Measurements from ENCODE around the gene IL1F10. TPM values are rescaled to one million over a fixed set of nuclear protein-coding genes. Genes with fewer than 3 reads are reported as not detected.

Gene IL1F10
- total and polyA plus RNA-seq, 2 of the 8 experiments (the other 6 are each of a cell fraction or from before 2014, with no cell fraction given) = not detected

DNA sequence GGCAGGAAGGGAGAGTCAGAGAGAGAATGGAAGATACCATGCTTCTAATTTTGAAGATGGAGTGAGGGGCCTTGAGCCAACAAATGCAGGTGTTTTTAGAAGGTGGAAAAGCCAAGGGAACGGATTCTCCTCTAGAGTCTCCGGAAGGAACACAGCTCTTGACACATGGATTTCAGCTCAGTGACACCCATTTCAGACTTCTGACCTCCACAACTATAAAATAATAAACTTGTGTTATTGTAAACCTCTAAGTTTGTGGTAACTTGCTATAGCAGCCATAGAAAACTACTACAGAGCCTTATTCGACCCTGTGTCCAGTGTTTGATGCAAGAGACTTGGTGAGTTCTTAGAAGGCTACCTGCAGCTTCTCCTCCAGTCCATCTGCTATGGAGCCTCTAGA is 7.8 kb downstream of the IL1F10 start:
- no peak overlapping the region for H2BK12ac ChIP-seq (ENCODE audit: low read depth, low read length)
- no peak overlapping the region for H4K8ac ChIP-seq (ENCODE audit: extremely low read depth, insufficient read depth, low read length)
- no peak overlapping the region for H3K4me2 ChIP-seq (ENCODE audit: insufficient read depth in 1 of 2, low read depth in 2 of 2, low read length in 2 of 2)
- H3K27ac ChIP-seq (ENCODE audit: low read depth, low read length) = no peak overlapping the region
- H2AFZ ChIP-seq (ENCODE audit: low read length) = no peak overlapping the region
- no peaks in the 10 kb centered on the region for H4K20me1 ChIP-seq (replicated peaks in 1 of 2; ENCODE audit: control insufficient read depth in 1 of 2, insufficient read depth in 2 of 2, low read length in 2 of 2)
- H3K79me2 ChIP-seq (ENCODE audit: control insufficient read depth in 1 of 2, insufficient read depth in 2 of 2, low read length in 2 of 2) = no peaks in the 10 kb centered on the region
- H3K56ac ChIP-seq (replicated peaks; ENCODE audit: insufficient read length, low read depth, low read length) = no peak overlapping the region
- no peak overlapping the region for H2BK15ac ChIP-seq (ENCODE audit: low read length)
- H4K91ac ChIP-seq (replicated peaks; ENCODE audit: insufficient read length, low read length) = no peak overlapping the region
- no peaks in the 10 kb centered on the region for H3K36me3 ChIP-seq (ENCODE audit: control insufficient read depth in 2 of 4, insufficient read depth in 4 of 4, low read length in 3 of 4)
- H2BK5ac ChIP-seq (ENCODE audit: low read depth, low read length) = no peak overlapping the region
- CTCF ChIA-PET (ENCODE audit: partially characterized antibody) = interaction anchor here (0.9 to 11.0 kb wide), 5 partner anchors 11 to 315 kb away, joined by 3 to 159 read pairs (median 6); no protein-coding TSS in a partner anchor
- H3K9ac ChIP-seq (replicated peaks in 1 of 4; ENCODE audit: extremely low read depth in 1 of 4, low read depth in 3 of 4, low read length in 3 of 4) = 0 out of 7 replicates have a peak overlapping the region, but pooled peaks of 1 of the 4 experiments have one; percentile 9
- H3K23ac ChIP-seq (ENCODE audit: insufficient read length) = no peak overlapping the region
- WGBS, 2 experiments (ENCODE audit: extremely low coverage in 1 of 2, insufficient coverage in 1 of 2, insufficient read length in 1 of 2, insufficient replicate concordance in 2 of 2, low coverage in 1 of 2, low lambda C conversion rate in 2 of 2, missing lambda C conversion rate in 1 of 2) = 93% methylated on average over 3 of the region's 3 CpGs; no CpG with 5 or more reads in 1 of the 2 experiments
- no peaks in the 10 kb centered on the region for H3K79me1 ChIP-seq (ENCODE audit: low read depth, low read length)
- no peak overlapping the region for H3K4me3 ChIP-seq (ENCODE audit: extremely low read depth in 1 of 4, insufficient read depth in 2 of 4, low read depth in 3 of 4, low read length in 4 of 4)
- H2AK5ac ChIP-seq (ENCODE audit: low read depth, low read length) = no peak overlapping the region
- POLR2A ChIA-PET (ENCODE audit: partially characterized antibody) = interaction anchor here (0.6 kb wide), 1 partner anchor 23 kb away, joined by 3 read pairs; the partner anchor contains the start of gene IL36B
- H3K9me3 ChIP-seq (ENCODE audit: insufficient read depth in 2 of 2, low read depth in 1 of 2, low read length in 1 of 2) = no peaks in the 10 kb centered on the region
- no peak for FAIRE-seq
- H3K23me2 ChIP-seq (ENCODE audit: low read depth, low read length) = no peaks in the 10 kb centered on the region
- H2BK20ac ChIP-seq (ENCODE audit: low read length) = no peak overlapping the region
- H3K27me3 ChIP-seq (replicated peaks in 1 of 4; ENCODE audit: control insufficient read depth in 3 of 4, extremely low read depth in 1 of 4, insufficient read depth in 3 of 4, low read length in 3 of 4) = no peaks in the 10 kb centered on the region
- no peak for DNase-seq (ENCODE audit: low read depth in 1 of 2, low spot score in 2 of 2)
- H3K14ac ChIP-seq (ENCODE audit: insufficient read length) = no peak overlapping the region
- no peak overlapping the region for H3K18ac ChIP-seq (ENCODE audit: extremely low read depth, low read length)
- H4K5ac ChIP-seq (ENCODE audit: insufficient read length, low read depth, low read length) = no peak overlapping the region
- peaks cover 0 to 2% (median 0%) of the 10 kb centered on the region in 4 experiments; a peak in 1 of 7 replicates for H3K4me1 ChIP-seq (replicated peaks in 1 of 4; ENCODE audit: control insufficient read depth in 3 of 4, insufficient read depth in 4 of 4, low read length in 3 of 4)
- no peak overlapping the region for H2BK120ac ChIP-seq (replicated peaks; ENCODE audit: low read depth, low read length)
- H3K4ac ChIP-seq (replicated peaks; ENCODE audit: insufficient read length, low read depth, low read length) = no peak overlapping the region
- no peak for TF ChIP-seq CTBP2 (IDR thresholded peaks at IDR 0.05; ENCODE audit: borderline replicate concordance, insufficient read depth, insufficient read length, low read length)
- TF ChIP-seq CEBPB (IDR thresholded peaks at IDR 0.05; ENCODE audit: low read depth, low read length) = no peak
- TF ChIP-seq USF2 (IDR thresholded peaks at IDR 0.05; ENCODE audit: low read length) = no peak
- TF ChIP-seq KDM4A (IDR thresholded peaks at IDR 0.05; ENCODE audit: low read depth, low read length, severe bottlenecking) = no peak
- TF ChIP-seq SUZ12 (IDR thresholded peaks at IDR 0.05; ENCODE audit: low read length) = no peak
- no peak for TF ChIP-seq HDAC6 (IDR thresholded peaks at IDR 0.05; ENCODE audit: low read depth, low read length)
- no peak for TF ChIP-seq RAD21 (IDR thresholded peaks at IDR 0.05 in 1 of 2, conservative IDR thresholded peaks at IDR 0.05 in 1 of 2; ENCODE audit: low read depth in 2 of 2, low read length in 2 of 2)
- TF ChIP-seq TAF7 (optimal IDR thresholded peaks at IDR 0.05; ENCODE audit: borderline replicate concordance, low read depth, low read length) = no peak
- no peak for TF ChIP-seq SP4 (IDR thresholded peaks at IDR 0.05; ENCODE audit: low read length)
- TF ChIP-seq, protein P1, sequence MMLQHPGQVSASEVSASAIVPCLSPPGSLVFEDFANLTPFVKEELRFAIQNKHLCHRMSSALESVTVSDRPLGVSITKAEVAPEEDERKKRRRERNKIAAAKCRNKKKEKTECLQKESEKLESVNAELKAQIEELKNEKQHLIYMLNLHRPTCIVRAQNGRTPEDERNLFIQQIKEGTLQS (IDR thresholded peaks at IDR 0.05; ENCODE audit: insufficient read depth, low read depth, low read length) = no peak
- TF ChIP-seq NRF1 (IDR thresholded peaks at IDR 0.05; ENCODE audit: low read depth, low read length) = no peak
